Epithelial cell of proximal tubule (primary cell): ENCODE data around the gene SLC1A4. TPM values are rescaled to one million over a fixed set of nuclear protein-coding genes. Genes with fewer than 3 reads are reported as not detected.

Experiments used
- DNase-seq: peaks from one replicate; pipeline ENCODE4 v3.0.0-alpha.2; 2011; ENCODE audit warnings: low read depth
- H3K4me3 ChIP-seq: 2 replicates; pipeline ENCODE4 v1.5.1; 2011; ENCODE audit warnings: low read depth, mild to moderate bottlenecking, low read length
- CTCF ChIP-seq: conservative IDR thresholded peaks from 2 replicates; pipeline ENCODE4 v1.5.1; 2012; ENCODE audit warnings: low read depth, mild to moderate bottlenecking, low read length
- total RNA-seq: library from RNA; depleted of rRNA; stranded (reverse); fragments of >200 nt; gene quantifications from 2 replicates; pipeline ENCODE4 v1.2.3, GENCODE V29; 2015

Gene SLC1A4
- total RNA-seq, 1 donor from 2014 or later, result 19.8 TPM

GRCh38 chr2:65057391-65058052 lies 68.3 kb downstream of the SLC1A4 start:
- no peak for TF ChIP-seq CTCF
- DNase-seq, result no peak
- peak overlapping the region; percentile 87 for H3K4me3 ChIP-seq

GRCh38 chr2:65059071-65059470 lies 69.9 kb downstream of the SLC1A4 start:
- no peak for TF ChIP-seq CTCF
- DNase-seq, result no peak
- H3K4me3 ChIP-seq, result no peak overlapping the region

GRCh38 chr2:65061146-65061909 lies 72.1 kb downstream of the SLC1A4 start:
- DNase-seq, result no peak
- no peak overlapping the region for H3K4me3 ChIP-seq
- no peak for TF ChIP-seq CTCF

- DNase-seq, result no peak
- TF ChIP-seq CTCF, result no peak
- H3K4me3 ChIP-seq, result no peak overlapping the region
Measured at GRCh38 chr2:65061910-65062339, 72.7 kb downstream of the SLC1A4 start.

- TF ChIP-seq CTCF, result no peak
- no peak for DNase-seq
- H3K4me3 ChIP-seq, result no peak overlapping the region
Measured at GRCh38 chr2:65062843-65063825, 73.9 kb downstream of the SLC1A4 start.

- peak; percentile 64 for TF ChIP-seq CTCF
- DNase-seq, result no peak
- no peak overlapping the region for H3K4me3 ChIP-seq
Measured at GRCh38 chr2:65064728-65065552, 75.7 kb downstream of the SLC1A4 start.
